ENCODE results near the gene PRKG1. TPM values are rescaled to one million over a fixed set of nuclear protein-coding genes. Genes with fewer than 3 reads are reported as not detected.
"Not testable (repeated sequence)": the region's sequence is repeated elsewhere in the genome, so short reads cannot be mapped to it uniquely, and the experiment has no call there.

Gene PRKG1
- total RNA-seq, 2 donors from 2014 or later = 94.5 to 96.0 TPM

DNA sequence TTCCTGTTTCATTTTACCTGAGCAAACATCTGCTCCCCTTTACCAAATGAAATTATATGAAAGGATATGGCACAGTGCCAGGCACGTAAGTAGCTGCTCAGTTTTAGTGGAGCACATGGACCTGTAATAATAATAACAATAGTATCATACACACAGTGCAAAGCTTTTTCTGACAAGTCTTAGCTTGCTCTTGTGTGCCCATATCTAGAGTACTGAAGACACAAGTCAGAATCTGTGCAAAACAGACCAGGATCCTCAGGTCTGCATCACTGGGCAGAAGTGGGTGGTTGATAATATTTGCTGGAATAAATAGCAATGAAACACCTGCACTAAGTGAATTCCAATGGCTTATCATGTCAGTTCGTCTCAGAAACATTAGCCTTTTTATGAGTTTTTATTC lies 1154.3 kb downstream of the PRKG1 start:
- intact Hi-C loops (cut with DNase I) = no loop called here
- DNase-seq (ENCODE audit: low spot score) = no peak

DNA sequence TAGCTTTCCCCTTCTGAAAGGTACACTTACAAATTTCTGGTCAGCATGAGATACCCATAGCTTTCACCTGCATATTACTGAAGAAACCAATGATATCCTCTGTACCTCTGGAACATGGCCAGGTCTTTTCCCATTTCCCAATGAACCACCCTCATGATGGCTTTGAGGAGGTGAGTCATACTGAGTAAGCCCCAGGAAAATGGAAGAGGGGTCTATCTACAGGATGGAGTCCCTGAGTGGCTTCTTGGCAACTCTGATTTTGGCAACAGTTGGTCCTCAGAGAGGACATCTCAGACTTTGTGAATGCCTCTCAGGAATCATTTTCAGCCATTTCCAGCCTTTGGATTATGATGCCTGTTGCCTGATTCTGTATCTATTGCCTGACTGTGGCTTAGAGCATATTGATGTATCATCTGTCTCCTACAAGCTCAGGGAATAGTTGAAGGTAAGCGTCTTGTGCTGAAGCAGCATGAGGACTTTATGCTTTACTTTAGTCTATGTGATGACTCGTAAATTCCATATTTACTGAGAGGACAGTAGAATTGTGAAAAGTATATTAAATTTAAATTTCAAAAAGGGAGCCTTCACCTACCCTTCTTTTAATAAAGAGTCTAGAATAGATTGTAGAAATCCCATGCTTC lies 1155.1 kb downstream of the PRKG1 start:
- DNase-seq (ENCODE audit: low spot score) = no peak

DNA sequence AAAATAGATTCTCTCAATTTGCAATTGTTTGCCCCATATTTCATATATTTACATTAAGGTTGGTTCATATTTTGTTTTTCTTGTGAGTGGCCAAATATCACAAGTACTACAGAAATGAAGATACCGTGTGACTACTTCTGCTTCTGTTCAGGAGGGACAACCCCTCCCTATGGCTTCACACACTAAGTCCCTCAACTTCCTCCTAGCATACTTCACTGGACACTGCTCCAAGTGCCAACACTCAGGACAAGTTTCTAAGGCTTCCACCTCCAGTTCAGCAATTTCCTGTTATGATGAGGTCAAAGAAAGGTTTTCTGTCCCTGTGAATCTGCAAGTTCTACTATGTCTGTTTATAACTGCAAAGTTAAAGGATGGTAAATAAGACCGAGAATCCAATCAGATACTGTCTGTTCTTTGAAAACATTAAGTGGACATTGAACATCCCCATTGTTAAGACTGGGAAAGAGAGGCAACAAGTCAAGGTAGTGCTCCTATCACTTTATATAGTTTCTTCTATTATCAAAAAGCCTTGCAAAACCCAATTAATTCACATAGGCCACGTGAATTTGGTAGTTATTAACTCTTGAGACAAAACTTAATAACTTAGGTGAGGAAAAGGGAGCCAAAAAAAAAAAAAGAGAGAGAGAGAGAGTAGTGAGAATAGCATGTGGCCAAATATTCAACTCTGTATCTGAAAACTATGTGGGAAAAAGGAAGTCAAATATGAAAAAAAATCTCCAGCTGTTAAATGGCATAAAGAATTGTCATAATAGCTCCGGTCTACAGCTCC lies 1158.5 kb downstream of the PRKG1 start:
- intact Hi-C loops (cut with DNase I) = no loop called here

More for the DNA sequence above, 1155.1 kb downstream of the PRKG1 start:
- intact Hi-C loops (cut with DNase I) = no loop called here

DNA sequence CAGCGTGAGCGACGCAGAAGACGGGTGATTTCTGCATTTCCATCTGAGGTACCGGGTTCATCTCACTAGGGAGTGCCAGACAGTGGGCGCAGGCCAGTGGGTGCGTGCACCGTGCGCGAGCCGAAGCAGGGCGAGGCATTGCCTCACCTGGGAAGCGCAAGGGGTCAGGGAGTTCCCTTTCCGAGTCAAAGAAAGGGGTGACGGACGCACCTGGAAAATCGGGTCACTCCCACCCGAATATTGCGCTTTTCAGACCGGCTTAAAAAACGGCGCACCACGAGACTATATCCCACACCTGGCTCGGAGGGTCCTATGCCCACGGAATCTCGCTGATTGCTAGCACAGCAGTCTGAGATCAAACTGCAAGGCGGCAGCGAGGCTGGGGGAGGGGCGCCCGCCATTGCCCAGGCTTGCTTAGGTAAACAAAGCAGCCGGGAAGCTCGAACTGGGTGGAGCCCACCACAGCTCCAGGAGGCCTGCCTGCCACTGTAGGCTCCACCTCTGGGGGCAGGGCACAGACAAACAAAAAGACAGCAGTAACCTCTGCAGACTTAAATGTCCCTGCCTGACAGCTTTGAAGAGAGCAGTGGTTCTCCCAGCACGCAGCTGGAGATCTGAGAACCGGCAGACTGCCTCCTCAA lies 1159.2 kb downstream of the PRKG1 start:
- intact Hi-C loops (cut with DNase I); DNase-seq (ENCODE audit: low spot score): not testable (repeated sequence)

More for the DNA sequence above, 1158.5 kb downstream of the PRKG1 start:
- DNase-seq (ENCODE audit: low spot score) = no peak

DNA sequence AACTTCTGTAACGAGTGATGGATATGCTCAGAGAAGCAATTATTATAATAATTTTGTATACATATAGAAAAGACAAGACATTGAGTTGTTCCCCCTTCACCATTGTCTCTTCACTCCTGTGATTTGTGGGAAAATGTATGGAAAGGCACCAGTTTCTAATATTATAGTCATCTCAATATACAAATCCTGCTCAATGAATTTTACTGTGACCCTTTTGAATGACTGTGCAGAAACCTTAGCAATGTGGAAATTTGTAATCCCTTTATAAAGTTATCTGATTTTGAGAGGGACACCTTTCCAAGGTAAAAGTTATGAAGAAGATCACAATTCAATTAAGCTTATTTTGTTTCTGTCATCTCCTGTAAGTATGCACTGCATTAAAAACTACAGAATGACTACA lies 1165.5 kb downstream of the PRKG1 start:
- DNase-seq (ENCODE audit: low spot score) = no peak
- intact Hi-C loops (cut with DNase I) = no loop called here

DNA sequence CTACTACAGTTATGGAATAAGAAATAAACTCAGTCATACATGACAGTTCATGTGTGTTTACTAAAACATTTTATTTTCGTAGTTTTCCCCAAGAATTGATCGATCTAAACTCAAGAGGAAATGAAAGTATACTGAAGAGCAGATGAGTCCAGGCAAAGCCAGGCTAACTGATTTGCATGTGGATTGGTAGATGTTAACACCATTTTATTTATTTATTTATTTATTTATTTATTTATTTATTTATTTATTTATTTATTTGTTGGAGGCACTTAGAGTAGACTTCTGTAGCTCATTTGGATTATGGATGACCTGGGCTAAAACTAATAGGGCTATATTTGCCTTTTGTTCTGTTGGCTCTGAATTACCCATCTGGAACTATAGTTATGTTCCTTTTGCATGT lies 1171.3 kb downstream of the PRKG1 start:
- intact Hi-C loops (cut with DNase I) = no loop called here

DNA sequence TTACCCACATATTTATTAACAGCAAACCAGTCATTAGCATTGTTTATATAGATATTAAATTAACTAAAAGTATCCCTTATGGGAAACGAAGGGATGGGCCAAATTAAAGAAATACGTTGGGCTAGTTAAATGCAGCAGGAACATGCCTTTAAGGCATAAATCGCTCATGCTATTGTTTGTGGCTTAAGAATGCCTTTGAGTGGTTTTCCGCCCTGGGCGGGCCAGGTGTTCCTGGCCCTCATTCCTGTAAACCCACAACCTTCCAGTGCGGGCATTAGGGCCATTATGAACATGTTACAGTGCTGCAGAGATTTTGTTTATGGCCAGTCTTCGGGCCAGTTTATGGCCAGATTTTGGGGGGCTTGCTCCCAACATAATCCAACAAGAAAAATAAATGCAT lies 1173.6 kb downstream of the PRKG1 start:
- intact Hi-C loops (cut with DNase I); DNase-seq (ENCODE audit: low spot score): not testable (repeated sequence)

More for the DNA sequence above, 1171.3 kb downstream of the PRKG1 start:
- DNase-seq (ENCODE audit: low spot score) = no peak

DNA sequence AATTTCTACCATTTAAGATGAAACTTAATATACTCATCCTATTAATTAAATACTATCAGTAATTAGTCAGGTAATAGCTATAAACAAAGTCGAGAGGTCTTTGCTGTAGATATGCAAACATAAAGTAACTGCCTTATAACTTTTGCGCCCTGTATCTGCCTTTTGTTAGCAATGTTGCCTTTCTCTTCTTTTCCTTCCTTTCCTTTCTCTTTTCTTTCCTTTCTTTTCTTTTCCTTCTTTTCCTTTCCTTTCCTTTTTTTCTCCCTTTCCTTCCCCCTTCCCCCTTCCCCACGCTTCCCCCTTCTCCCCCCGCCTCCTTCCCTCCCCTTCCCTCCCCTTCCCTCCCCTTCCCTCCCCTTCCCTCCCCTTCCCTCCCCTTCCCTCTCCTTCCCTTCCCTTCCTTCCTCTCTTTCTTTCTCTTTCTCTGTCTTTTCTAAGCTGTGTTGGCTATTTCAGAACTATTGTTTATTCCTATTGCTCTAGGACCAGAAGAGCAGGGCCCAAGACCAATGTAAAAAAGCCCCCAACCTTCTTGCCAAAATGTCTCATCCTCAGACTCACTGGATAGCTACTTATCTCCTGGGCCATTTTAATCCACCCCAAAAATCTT lies 1174.5 kb downstream of the PRKG1 start:
- intact Hi-C loops (cut with DNase I) = no loop called here
- DNase-seq (ENCODE audit: low spot score) = no peak

DNA sequence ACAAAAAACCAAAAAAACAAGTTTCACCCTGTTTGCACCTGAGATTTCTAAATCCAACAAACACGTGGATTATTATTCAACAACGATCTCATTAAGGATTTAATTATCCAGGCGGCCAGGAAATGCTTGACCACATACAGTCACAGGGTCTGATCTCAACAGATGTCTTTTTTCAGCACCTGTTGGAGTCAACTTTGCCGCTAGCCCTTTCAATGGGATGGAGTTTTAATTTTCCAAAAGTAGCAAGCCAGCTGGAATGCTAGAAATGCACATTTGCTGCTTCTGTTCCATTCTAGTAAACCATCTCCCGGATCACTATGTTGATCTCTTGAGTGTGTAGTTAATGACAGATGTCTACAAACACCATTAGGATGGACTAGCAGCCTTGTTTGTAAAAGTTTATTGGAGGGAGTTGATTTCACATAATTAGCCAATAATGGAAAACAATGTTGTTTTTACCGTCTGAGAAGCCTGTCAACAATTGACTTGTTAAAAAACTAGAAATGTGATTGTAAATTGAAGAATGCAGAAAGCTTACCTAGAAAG lies 1175.6 kb downstream of the PRKG1 start:
- no peak for DNase-seq (ENCODE audit: low spot score)
- intact Hi-C loops (cut with DNase I) = no loop called here

DNA sequence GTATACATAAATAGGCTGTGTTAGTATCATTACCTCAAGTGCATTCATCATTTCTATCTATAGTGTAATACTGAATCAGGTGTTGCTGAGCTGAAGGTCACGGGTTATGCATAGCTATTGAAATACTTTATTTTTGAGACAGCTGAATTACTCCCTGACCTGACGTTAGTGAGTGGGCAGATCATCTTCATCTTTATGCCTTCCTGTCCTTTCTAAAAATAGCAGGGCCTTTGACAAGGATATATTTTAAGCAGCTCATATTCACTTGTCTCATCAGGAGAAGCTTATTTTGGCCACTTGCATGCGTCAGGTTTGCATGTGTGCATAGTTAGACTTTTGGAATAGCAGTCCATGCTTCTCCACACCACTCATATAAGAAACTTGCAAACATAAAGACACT lies 1176.2 kb downstream of the PRKG1 start:
- DNase-seq (ENCODE audit: low spot score) = no peak
- intact Hi-C loops (cut with DNase I) = no loop called here

DNA sequence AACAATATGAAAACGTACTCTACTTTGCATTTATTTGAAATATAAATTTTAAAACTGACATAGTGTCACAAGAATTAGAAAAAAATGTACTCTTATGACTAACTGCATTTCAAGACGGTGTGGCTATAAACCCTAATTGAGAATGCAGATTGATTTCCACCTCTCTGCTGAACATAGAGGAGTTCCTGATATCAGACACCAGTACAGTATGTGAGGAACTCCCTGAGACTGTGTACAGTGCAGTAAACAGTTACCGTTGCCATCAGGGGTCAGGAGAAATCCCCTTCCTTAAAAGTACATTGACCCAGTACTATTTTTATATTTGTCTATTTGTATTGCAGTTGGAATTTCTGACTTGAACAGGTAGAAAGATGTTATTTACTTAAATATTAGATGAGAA lies 1178.0 kb downstream of the PRKG1 start:
- DNase-seq (ENCODE audit: low spot score) = no peak
- intact Hi-C loops (cut with DNase I) = no loop called here

DNA sequence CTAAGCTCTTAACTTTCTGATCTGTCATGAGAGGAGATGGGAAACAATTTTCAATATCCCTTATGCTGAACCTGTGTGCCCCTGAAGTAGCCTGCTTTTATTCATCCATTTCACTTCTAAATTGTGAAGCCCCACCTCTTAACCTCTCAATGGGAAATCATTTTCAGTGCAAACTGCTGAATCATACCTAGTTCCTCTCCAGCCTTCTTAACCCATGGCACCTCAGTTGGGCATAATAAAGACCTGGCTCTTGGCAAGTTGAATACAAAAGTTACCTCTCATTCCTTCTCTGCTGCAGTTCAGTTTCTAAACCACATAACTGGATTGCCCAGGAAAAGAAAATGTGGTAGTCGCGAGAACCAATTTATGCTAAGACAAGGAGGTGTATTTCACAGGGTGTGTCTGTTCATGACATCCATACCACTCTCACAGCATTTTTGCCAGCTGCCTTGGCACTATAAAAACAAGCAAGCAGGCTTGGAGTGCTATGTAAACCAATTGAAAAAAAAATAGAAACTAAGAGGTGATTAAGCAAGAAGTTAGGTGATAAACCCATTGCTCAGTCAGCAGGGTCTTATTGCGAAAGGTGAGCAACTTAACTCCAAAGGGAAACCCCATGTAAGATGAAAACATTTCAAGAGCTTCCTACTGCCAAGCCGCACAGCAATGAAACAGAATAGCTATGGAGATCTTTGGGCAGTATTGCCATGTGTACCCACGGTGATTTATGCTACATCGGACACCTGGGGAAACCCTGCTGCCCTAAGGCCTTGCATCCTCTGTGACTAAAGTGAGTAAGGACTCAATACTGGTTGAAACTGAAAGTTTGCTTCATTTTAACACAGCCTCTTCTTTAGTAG lies 1182.8 kb downstream of the PRKG1 start:
- intact Hi-C loops (cut with DNase I) = no loop called here
- DNase-seq (ENCODE audit: low spot score) = no peak

DNA sequence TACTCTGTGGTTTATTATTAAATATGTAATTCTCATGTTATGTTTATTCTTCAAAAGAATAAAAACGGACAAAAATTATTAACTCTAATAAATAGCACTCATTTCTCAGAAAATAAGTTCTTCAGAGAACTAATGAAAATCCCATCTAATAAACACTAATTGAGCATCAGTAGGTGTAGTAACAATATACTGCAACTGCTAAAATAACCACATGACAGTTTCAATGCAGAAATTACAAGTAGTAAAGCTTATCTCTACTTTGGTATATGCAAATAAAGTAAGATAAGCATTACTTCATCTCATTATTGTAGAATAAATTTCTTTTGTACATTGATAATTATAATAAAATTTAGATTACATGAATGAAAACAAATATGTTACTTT lies 1183.4 kb downstream of the PRKG1 start:
- intact Hi-C loops (cut with DNase I) = no loop called here
- no peak for DNase-seq (ENCODE audit: low spot score)

DNA sequence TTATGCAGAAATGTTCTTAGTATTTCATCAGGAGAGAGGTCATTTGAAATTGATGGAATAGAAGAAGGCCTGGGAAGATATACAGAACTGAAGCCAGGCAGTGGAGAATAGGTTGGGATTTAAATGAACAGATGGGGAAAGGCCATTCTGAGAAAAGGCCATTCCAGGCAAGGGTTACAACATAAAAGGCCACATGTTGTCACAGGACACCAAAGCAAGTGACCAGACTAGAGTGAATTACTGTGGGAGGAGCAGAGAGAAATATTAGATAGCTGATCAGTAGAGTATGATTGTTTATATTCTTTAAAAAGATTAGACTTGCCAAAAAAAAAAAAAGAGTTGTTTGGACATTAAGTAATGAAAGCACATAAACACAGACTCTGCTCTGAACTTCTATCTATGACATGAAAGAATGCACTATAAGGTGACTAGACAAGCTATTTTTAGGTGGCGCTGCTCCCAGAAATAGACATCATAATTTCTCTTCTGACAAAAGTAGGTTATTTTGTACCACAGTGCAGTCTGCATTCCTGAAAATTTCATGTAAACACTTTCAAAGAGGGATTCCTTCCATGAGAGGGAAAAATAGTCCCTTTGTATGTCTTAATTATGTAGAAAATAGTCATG lies 1184.6 kb downstream of the PRKG1 start:
- no peak for DNase-seq (ENCODE audit: low spot score)
- intact Hi-C loops (cut with DNase I) = no loop called here

DNA sequence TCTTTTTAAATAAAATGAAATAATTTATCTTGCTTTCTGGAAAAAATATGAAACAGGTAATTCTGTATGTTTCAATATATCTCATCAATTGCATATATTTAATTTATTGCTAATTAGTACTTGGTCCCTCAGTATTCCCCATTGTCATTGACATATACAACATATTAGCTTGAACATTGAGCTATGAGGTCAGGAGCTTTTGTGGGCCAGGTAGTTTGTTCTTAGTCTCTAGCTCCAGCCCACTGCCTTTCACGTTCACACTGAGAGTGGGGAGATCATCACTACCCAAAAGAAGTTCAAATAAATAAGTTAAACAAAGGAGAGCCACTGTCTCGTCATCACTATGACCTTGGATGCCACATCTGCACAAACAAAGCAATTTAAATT lies 1185.1 kb downstream of the PRKG1 start:
- intact Hi-C loops (cut with DNase I) = no loop called here
- no peak for DNase-seq (ENCODE audit: low spot score)

DNA sequence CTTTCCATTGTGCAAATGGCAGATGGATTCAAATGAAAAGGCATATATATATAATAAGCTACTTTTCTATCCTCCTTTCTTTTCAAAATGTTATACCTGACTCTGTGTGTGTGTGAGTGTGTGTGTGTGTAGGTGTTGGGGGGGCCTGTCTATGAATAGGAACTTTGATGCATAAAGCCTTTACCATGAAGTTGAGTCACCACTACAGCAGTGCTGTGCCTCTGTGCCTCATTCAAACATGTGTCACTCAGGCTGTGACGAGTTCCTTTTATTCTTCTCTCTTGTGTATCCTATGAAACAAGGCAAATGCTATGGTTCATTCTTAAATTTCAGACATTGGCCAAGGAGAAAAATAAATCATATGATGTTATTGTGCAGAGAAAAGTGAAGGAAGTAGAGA lies 1187.1 kb downstream of the PRKG1 start:
- no peak for DNase-seq (ENCODE audit: low spot score)
- intact Hi-C loops (cut with DNase I) = no loop called here

DNA sequence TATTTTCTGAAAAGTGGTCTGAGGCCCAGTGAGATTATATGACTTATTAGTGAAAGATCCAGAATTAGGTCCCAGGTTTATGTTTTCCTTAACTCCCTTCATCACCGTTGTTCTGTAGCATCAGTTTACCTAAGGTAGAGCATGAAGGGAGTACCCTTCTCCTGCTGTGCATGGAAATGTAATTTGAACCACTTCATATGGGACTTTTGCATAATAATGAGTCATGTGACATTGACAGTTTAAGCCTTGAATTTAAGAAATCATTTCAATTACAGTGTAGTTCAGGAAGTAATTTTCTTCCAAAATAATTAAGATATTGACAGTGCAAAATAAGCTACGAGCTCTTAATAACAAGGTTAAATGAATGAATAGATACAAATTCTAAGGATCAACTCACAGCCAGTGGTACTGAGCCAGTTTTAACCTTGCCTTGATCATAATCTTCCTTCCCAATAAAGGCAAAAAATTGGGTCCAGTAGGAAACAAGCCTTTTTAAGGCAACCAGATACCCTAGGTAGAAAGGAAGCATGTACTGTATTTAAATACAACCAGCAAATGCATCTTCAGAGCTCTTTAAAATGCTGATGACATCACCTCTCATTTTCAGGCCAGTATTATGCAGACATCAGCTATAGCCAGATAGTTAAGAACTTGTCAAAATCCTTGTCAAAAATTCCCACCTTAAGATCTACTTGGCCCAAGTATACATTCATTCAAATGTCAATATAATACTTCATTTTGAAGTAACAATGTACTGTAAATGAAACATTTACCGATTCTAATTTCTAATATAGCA lies 1191.0 kb downstream of the PRKG1 start:
- DNase-seq (ENCODE audit: low spot score) = no peak
- intact Hi-C loops (cut with DNase I) = loop anchor here in 1 of 2 donors (5.0 kb wide), 1 partner anchor 1103 kb away; no protein-coding TSS in a partner anchor

DNA sequence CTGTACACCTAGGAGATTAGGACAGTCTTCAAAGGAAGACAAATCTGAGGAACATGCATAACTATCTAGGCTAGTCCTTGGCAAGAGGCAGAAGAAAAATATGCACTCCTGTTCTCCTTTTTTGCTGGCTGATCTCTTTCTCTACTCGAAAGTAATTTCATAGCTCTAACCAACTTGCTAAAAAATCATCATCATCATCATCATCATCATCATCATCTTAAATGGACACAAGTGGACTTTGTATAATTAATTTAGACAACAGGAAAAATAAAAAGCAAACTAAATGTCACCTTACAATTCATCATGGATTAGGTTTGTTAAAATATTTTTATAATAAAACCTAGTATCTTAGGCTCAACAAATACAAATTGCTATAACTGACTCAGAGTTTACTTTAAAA lies 1192.6 kb downstream of the PRKG1 start:
- no peak for DNase-seq (ENCODE audit: low spot score)
- intact Hi-C loops (cut with DNase I) = loop anchor here in 1 of 2 donors (5.0 kb wide), 1 partner anchor 1105 kb away; no protein-coding TSS in a partner anchor

All from posterior vena cava (tissue), 2 donors.